Kidney epithelial cell (primary cell): ENCODE data around the gene MYOCD. TPM values are rescaled to one million over a fixed set of nuclear protein-coding genes. Genes with fewer than 3 reads are reported as not detected.

ENCODE experiments used
- DNase-seq: peaks from one replicate; pipeline ENCODE4 v3.0.0-alpha.2; 2010; ENCODE audit warnings: low read depth
- H3K27me3 ChIP-seq: 2 replicates; pipeline ENCODE4 v1.6.0; 2011; ENCODE audit warnings: low read length; ENCODE audit not compliant: control insufficient read depth, insufficient read depth
- H3K36me3 ChIP-seq: 2 replicates; pipeline ENCODE4 v1.5.1; 2011; ENCODE audit warnings: low read length; ENCODE audit not compliant: control insufficient read depth, insufficient read depth
- H3K4me3 ChIP-seq: 2 replicates; pipeline ENCODE4 v1.5.1; 2011; ENCODE audit warnings: low read depth, mild to moderate bottlenecking, control low read depth, low read length
- total RNA-seq: library from RNA; depleted of rRNA; stranded (reverse); fragments of >200 nt; gene quantifications from 2 replicates; pipeline ENCODE4 v1.2.3, GENCODE V29; 2015
- TF ChIP-seq, protein P1 (sequence below): IDR thresholded peaks from 2 replicates; pipeline ENCODE4 v1.5.1; 2011; ENCODE audit warnings: mild to moderate bottlenecking, moderate library complexity, low read length, control low read depth, inconsistent platforms; ENCODE audit not compliant: insufficient read depth, poor library complexity, severe bottlenecking

MYOCD gene
- total RNA-seq, 1 donor from 2014 or later: 2.1 TPM

DNA sequence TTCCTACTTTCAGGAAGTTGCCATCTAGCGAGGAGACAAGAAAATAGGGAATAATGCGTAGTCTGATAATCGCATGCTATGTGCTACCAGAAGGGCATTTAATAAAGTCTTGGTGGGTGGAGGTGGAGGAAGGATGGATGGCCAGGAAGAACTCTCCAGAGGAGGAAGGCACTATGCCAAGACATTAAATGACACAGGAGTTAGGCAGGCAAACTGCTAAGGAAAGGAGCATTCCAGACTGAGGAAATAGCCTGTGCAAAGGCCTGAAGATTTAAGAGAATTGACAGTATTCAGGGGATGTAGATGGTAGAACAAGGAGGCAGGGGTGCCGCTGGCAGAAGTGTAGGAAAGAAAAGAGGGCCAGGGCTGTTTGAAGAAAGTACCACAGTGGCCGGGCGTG lies 104.3 kb downstream of the MYOCD start:
- no peaks in the 10 kb centered on the region for H3K36me3 ChIP-seq
- no peaks in the 10 kb centered on the region for H3K27me3 ChIP-seq
- TF ChIP-seq, protein P1, sequence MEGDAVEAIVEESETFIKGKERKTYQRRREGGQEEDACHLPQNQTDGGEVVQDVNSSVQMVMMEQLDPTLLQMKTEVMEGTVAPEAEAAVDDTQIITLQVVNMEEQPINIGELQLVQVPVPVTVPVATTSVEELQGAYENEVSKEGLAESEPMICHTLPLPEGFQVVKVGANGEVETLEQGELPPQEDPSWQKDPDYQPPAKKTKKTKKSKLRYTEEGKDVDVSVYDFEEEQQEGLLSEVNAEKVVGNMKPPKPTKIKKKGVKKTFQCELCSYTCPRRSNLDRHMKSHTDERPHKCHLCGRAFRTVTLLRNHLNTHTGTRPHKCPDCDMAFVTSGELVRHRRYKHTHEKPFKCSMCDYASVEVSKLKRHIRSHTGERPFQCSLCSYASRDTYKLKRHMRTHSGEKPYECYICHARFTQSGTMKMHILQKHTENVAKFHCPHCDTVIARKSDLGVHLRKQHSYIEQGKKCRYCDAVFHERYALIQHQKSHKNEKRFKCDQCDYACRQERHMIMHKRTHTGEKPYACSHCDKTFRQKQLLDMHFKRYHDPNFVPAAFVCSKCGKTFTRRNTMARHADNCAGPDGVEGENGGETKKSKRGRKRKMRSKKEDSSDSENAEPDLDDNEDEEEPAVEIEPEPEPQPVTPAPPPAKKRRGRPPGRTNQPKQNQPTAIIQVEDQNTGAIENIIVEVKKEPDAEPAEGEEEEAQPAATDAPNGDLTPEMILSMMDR: no peak
- H3K4me3 ChIP-seq: no peak overlapping the region
- no peak for DNase-seq

DNA sequence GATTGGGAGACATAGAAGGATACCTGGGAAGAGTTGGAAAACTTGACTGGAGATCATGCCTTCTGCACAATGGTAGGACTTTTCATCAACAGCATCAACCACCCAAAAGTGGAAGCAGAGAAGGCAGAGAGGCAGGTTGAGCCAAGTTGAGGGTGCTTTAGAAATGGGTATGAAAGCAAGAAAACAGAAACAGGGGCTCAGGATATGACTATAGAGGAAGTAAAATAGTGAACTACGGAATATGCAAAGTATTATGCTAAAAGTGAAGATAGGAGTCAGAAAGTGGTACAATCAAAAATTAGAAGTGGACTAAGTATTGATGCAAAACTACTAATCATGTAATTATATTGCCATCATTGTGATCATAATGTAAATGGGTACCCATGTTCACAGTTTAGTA lies 107.5 kb downstream of the MYOCD start:
- Histone ChIP-seq H3K36me3 (no peaks in the 10 kb centered on the region), H3K27me3 (no peaks in the 10 kb centered on the region), H3K4me3 (no peak overlapping the region)
- no peak for DNase-seq
- TF ChIP-seq, protein P1: no peak

DNA sequence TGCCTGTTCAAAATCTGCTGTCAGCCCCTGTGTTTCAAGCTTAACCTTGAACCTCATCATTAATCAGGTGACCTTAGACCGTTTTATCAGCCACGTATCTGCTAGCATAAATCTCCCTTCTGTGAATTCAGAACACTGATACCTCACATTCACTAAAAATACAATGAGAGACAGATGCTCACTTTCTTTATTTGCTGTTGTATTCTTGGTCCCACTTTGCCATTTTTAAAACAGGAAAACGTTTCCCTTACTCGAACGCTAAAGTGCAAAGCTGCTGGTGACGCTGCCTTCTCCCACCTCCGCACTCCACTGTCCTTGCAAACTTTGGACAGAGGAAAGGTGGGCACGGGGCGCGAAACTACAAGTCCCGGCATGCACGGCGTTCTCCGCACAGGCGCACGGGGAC lies 123.4 kb downstream of the MYOCD start:
- DNase-seq: peak; percentile 9
- TF ChIP-seq, protein P1: no peak
- peak overlapping the region; percentile 78 for H3K4me3 ChIP-seq

DNA sequence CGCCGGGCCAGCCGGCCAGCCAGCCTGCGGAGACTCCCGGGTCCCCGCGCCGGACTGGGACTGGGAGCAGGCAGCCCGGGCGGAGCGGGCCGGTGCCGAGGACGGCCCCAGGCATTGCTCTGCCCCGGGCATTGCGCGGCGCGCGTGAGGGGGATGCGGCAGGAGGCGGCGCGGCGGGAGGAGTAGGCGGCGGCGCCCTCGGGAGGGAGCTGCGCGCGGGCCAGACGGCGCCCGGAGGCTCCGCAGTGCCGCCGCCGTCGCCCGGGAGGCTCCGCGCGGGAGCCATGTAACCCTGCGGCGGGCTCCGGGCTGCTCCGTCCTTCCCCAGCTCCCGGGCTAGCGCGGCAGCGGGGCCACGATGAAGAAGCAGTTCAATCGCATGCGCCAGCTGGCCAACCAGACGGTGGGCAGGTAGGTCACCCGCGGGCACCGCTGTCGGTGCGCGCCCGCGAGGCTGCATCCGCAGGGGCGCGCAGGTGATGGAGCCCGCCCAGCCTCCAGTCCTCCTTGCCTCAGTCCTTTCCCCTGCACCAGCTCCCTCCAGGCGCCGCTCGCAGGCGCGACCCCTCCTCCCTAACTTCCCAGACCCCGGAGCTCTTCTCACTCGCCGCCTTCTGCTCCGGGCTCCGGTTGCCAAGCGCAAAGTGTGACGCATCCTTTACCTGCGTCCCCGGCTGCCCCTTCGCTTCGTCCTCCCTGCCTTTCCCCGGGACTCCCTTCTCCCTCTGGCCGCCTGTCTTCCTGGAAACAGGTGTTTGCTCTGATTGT lies 124.0 kb downstream of the MYOCD start, which contains the start of gene ARHGAP44:
Gene ARHGAP44 (plus strand): TSS at position 18 of the 768 bp plus-strand sequence. CDS start 341 bp downstream, at position 359.
- TF ChIP-seq, protein P1: no peak
- peak within 1 kb of the TSS; percentile 78 for H3K4me3 ChIP-seq
- DNase-seq: no peak
- no peaks in the 10 kb centered on the region for H3K36me3 ChIP-seq
- peaks cover 3% of the 10 kb centered on the region for H3K27me3 ChIP-seq

More for the DNA sequence above, 123.4 kb downstream of the MYOCD start:
- peaks cover 3% of the 10 kb centered on the region for H3K27me3 ChIP-seq
- no peaks in the 10 kb centered on the region for H3K36me3 ChIP-seq

DNA sequence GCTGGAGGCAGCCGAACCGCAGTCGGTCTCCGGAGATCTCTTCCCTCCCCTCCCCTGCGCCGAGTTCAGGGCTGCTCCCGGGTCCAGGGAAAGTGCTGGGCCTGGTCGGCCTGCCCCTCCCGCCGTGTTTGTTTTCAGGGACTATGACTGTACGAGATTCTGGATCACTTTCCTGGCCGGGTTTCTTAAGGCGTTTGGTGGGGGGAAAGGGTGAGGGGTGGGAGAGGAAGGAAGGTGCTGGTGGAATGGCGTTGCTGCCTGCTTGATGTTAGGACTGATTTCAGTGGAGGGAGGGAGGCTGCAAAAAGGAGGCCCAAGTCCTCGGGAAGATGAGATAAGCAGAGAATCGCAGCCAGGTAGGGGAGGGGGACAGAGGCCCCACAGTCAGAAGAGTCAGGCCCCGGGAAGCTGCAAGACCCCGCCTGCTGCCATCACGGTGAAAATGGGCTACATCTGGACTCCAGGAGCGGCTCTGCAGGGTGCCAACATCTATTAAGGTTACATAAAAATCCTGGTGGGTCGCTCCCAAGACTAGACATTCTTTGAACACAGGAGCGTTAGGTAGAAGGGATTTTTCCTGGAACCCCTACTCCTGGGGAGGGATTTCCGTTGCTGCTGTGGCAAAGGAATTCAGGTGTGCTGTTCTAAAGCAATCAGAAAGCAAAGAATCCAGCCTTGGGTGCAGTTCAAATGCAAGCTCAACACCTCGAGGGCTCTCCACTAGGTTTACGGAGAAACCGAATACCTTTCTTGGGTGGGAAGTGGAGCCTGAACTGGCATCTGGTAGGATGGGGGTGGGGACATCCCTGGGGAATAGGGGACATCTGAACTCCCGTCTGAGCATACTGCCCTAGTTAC lies 124.8 kb downstream of the MYOCD start:
- TF ChIP-seq, protein P1: no peak
- Histone ChIP-seq H3K27me3 (peaks cover 3% of the 10 kb centered on the region), H3K36me3 (no peaks in the 10 kb centered on the region), H3K4me3 (peak overlapping the region; percentile 78)
- no peak for DNase-seq
